ENCODE results near the gene ENO4.

The ENO4 gene

DNA sequence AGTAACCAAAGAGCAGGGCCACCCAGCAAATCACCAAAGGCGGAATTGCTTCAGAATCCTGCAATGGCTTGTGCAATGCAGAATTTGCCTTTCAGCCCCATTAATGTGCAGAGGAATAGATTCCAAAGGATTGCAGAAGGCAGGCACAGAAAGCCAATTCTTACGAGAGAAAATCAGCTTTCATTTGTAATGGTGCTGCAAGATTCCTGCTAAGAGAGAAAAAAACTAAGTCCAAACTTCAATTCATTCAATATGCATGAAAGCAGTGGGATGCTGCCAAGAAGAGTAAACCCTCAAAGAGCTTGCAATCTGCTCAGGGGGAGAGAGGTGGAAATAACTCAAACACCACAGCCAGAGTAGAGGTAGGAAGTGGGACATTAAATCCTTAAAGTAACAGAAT is 70.4 kb downstream of the ENO4 start:
- in situ Hi-C loops (cut with MboI; ENCODE audit: low pct_unique_long_range_greater_than_20kb, low sequenced_read_pairs, unreplicated experiment) = no loop called here
- no peak for DNase-seq (ENCODE audit: low spot score)
- TF ChIP-seq CTCF (IDR thresholded peaks at IDR 0.05; ENCODE audit: extremely low read depth, insufficient read depth, missing control alignments) = no peak

DNA sequence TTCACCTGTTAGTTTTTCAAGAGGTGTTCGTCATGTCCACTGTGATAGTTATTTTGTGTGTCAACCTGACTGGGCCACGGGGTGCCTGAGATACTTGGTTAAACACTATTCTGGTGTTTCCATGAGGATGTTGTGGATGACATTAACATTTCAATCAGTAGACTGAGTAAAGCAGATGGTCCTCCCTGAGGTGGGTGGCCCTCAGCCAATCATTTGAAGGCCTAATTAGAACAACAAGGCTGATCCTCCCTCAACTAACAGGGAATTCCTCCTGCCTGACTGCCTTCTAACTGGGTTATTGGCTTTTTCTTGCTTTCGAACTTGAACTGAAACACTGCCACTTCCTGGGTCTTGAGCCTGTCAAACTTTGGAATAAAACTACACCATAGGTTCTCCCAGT is 75.8 kb downstream of the ENO4 start:
- in situ Hi-C loops (cut with MboI; ENCODE audit: low pct_unique_long_range_greater_than_20kb, low sequenced_read_pairs, unreplicated experiment) = no loop called here
- DNase-seq (ENCODE audit: low spot score) = no peak
- TF ChIP-seq CTCF (IDR thresholded peaks at IDR 0.05; ENCODE audit: extremely low read depth, insufficient read depth, missing control alignments) = no peak

- in situ Hi-C loops (cut with MboI; ENCODE audit: low pct_unique_long_range_greater_than_20kb, low sequenced_read_pairs, unreplicated experiment) = no loop called here
- TF ChIP-seq CTCF (IDR thresholded peaks at IDR 0.05; ENCODE audit: extremely low read depth, insufficient read depth, missing control alignments) = no peak
Observed at GRCh38 chr10:116926426-116926825, 77.1 kb downstream of the ENO4 start.

GRCh38 chr10:116931806-116932205 is 82.5 kb downstream of the ENO4 start:
- in situ Hi-C loops (cut with MboI; ENCODE audit: low pct_unique_long_range_greater_than_20kb, low sequenced_read_pairs, unreplicated experiment) = no loop called here
- no peak for TF ChIP-seq CTCF (IDR thresholded peaks at IDR 0.05; ENCODE audit: extremely low read depth, insufficient read depth, missing control alignments)
- DNase-seq (ENCODE audit: low spot score) = no peak

More at GRCh38 chr10:116926426-116926825, 77.1 kb downstream of the ENO4 start:
- no peak for DNase-seq (ENCODE audit: low spot score)

Measured in GM13977 (cell line).